Skin epidermis (tissue), 12 donors: ENCODE data around the gene ARL4D.
"Not testable (repeated sequence)": the region's sequence is repeated elsewhere in the genome, so short reads cannot be mapped to it uniquely, and the experiment has no call there.

Source experiments
- H3K27ac ChIP-seq, 21 experiments: fragments of 200-600 bp; sonication (generic) in 11 of 21; one replicate each; pipeline ENCODE4 v1.5.0; 2020; ENCODE audit warnings: mild to moderate bottlenecking in 3 of 21, inconsistent platforms in 2 of 21, moderate library complexity in 2 of 21
- H3K4me3 ChIP-seq, 7 experiments: fragments of 200-600 bp; sonication (generic) in 2 of 7; one replicate each; pipeline ENCODE4 v1.5.0; 2020; ENCODE audit warnings: inconsistent platforms in 2 of 7, mild to moderate bottlenecking in 2 of 7, moderate library complexity in 1 of 7

The ARL4D gene

GRCh38 chr17:43367737-43368242, 31.0 kb upstream of the ARL4D start:
- peak overlapping the region in 5 of 7 experiments; percentile 38 to 53 (median 48) for H3K4me3 ChIP-seq
- H3K27ac ChIP-seq = peak overlapping the region in 20 of 21 experiments; percentile 94 to 100 (median 99)

- peak overlapping the region; percentile 37 to 53 (median 48) for H3K4me3 ChIP-seq
- peak overlapping the region; percentile 94 to 100 (median 99) for H3K27ac ChIP-seq
Measured at GRCh38 chr17:43368740-43369506, 29.9 kb upstream of the ARL4D start.

GRCh38 chr17:43369986-43370385, 28.8 kb upstream of the ARL4D start:
- Histone ChIP-seq H3K4me3 (peak overlapping the region in 1 of 7 experiments; percentile 46), H3K27ac (peak overlapping the region in 19 of 21 experiments; percentile 94 to 100 (median 99))

GRCh38 chr17:43371227-43371821, 27.5 kb upstream of the ARL4D start:
- H3K27ac ChIP-seq = peak overlapping the region in 2 of 21 experiments; percentile 49 to 64
- H3K4me3 ChIP-seq = no peak overlapping the region

GRCh38 chr17:43372273-43372911, 26.4 kb upstream of the ARL4D start:
- no peak overlapping the region for H3K4me3 ChIP-seq

GRCh38 chr17:43373356-43373755, 25.4 kb upstream of the ARL4D start:
- Histone ChIP-seq H3K27ac (peak overlapping the region in 2 of 21 experiments; percentile 4 to 46), H3K4me3 (no peak overlapping the region)

More at GRCh38 chr17:43372273-43372911, 26.4 kb upstream of the ARL4D start:
- peak overlapping the region in 3 of 21 experiments; percentile 10 to 16 (median 11) for H3K27ac ChIP-seq

GRCh38 chr17:43375915-43376314, 22.9 kb upstream of the ARL4D start:
- peak overlapping the region in 1 of 21 experiments; percentile 0 for H3K27ac ChIP-seq
- not testable (repeated sequence) for H3K4me3 ChIP-seq

GRCh38 chr17:43377056-43377810, 21.6 kb upstream of the ARL4D start:
- Histone ChIP-seq H3K27ac (no peak overlapping the region), H3K4me3 (no peak overlapping the region)

- Histone ChIP-seq H3K4me3 (no peak overlapping the region), H3K27ac (no peak overlapping the region)
Measured at GRCh38 chr17:43378766-43379165, 20.0 kb upstream of the ARL4D start.

GRCh38 chr17:43380307-43380706, 18.5 kb upstream of the ARL4D start:
- H3K4me3 ChIP-seq = no peak overlapping the region
- H3K27ac ChIP-seq = no peak overlapping the region

GRCh38 chr17:43381204-43381603, 17.6 kb upstream of the ARL4D start:
- no peak overlapping the region for H3K4me3 ChIP-seq
- H3K27ac ChIP-seq = peak overlapping the region in 1 of 21 experiments; percentile 12

GRCh38 chr17:43381621-43382020, 17.2 kb upstream of the ARL4D start:
- Histone ChIP-seq H3K4me3 (no peak overlapping the region), H3K27ac (peak overlapping the region in 1 of 21 experiments; percentile 12)

- H3K4me3 ChIP-seq = no peak overlapping the region
Measured at GRCh38 chr17:43382776-43383175, 16.0 kb upstream of the ARL4D start.

GRCh38 chr17:43383372-43383771, 15.4 kb upstream of the ARL4D start:
- Histone ChIP-seq H3K27ac (no peak overlapping the region), H3K4me3 (no peak overlapping the region)

More at GRCh38 chr17:43382776-43383175, 16.0 kb upstream of the ARL4D start:
- H3K27ac ChIP-seq = no peak overlapping the region

GRCh38 chr17:43383826-43384475, 14.8 kb upstream of the ARL4D start:
- no peak overlapping the region for H3K4me3 ChIP-seq
- H3K27ac ChIP-seq = peak overlapping the region in 2 of 21 experiments; percentile 31 to 40

GRCh38 chr17:43384476-43384862, 14.3 kb upstream of the ARL4D start:
- Histone ChIP-seq H3K27ac (peak overlapping the region in 3 of 21 experiments; percentile 31 to 40 (median 39)), H3K4me3 (no peak overlapping the region)

GRCh38 chr17:43385046-43385831, 13.6 kb upstream of the ARL4D start:
- peak overlapping the region in 10 of 21 experiments; percentile 5 to 55 (median 22) for H3K27ac ChIP-seq

GRCh38 chr17:43388359-43389045, 10.3 kb upstream of the ARL4D start:
- H3K4me3 ChIP-seq = peak overlapping the region; percentile 40 to 78 (median 56)

More at GRCh38 chr17:43385046-43385831, 13.6 kb upstream of the ARL4D start:
- no peak overlapping the region for H3K4me3 ChIP-seq

More at GRCh38 chr17:43388359-43389045, 10.3 kb upstream of the ARL4D start:
- peak overlapping the region; percentile 85 to 99 (median 97) for H3K27ac ChIP-seq
